HL-60 (cell line): Measurements from ENCODE around the gene SCD.

ENCODE experiments used
- DNase-seq, 2 experiments: peaks; one replicate each; pipeline ENCODE4 v3.0.0-alpha.2; 2010 to 2020; ENCODE audit warnings: low read depth in 1 of 2, low spot score in 1 of 2
- H3K27ac ChIP-seq: fragments of 250-450 bp; sonication (Bioruptor Pico); replicated peaks from 2 replicates; pipeline ENCODE4 v1.5.1; 2020; ENCODE audit warnings: mild to moderate bottlenecking, moderate library complexity
- H3K27me3 ChIP-seq: fragments of 250-450 bp; sonication (Bioruptor Pico); 2 replicates; pipeline ENCODE4 v1.5.1; 2021; ENCODE audit warnings: mild to moderate bottlenecking, moderate library complexity; ENCODE audit not compliant: insufficient read depth, poor library complexity, severe bottlenecking
- H3K4me3 ChIP-seq: replicated peaks from 2 replicates; pipeline ENCODE4 v1.5.1; 2011; ENCODE audit warnings: mild to moderate bottlenecking, control low read depth, low read length; ENCODE audit not compliant: insufficient read depth
- CTCF ChIP-seq: IDR thresholded peaks from one replicate; pipeline ENCODE4 v1.5.1; 2011; ENCODE audit warnings: low read length, control low read depth, inconsistent platforms; ENCODE audit not compliant: insufficient read depth
- GABPA ChIP-seq: IDR thresholded peaks from 2 replicates; pipeline ENCODE4 v1.6.1; 2012; ENCODE audit warnings: low read depth
- POLR2AphosphoS5 ChIP-seq: IDR thresholded peaks from 2 replicates; pipeline ENCODE4 v1.6.1; 2012; ENCODE audit warnings: low read depth
- REST ChIP-seq: IDR thresholded peaks from 2 replicates; pipeline ENCODE4 v1.6.1; 2012; ENCODE audit warnings: low read depth; ENCODE audit not compliant: insufficient replicate concordance
- SPI1 ChIP-seq: IDR thresholded peaks from 2 replicates; pipeline ENCODE4 v1.6.1; 2012; ENCODE audit warnings: low read depth, mild to moderate bottlenecking, borderline replicate concordance

Gene SCD

GRCh38 chr10:100342627-100342972 is 4.4 kb upstream of the SCD start:
- Histone ChIP-seq H3K27ac (no peak overlapping the region), H3K4me3 (no peak overlapping the region), H3K27me3 (no peaks in the 10 kb centered on the region)
- TF ChIP-seq CTCF (no peak), REST (no peak), SPI1 (no peak), POLR2AphosphoS5 (no peak), GABPA (no peak)
- no peak for DNase-seq

GRCh38 chr10:100344241-100344788 is 2.7 kb upstream of the SCD start:
- TF ChIP-seq REST (no peak), POLR2AphosphoS5 (no peak), CTCF (no peak), GABPA (no peak), SPI1 (no peak)
- no peak overlapping the region for H3K4me3 ChIP-seq
- DNase-seq = no peak
- no peaks in the 10 kb centered on the region for H3K27me3 ChIP-seq
- H3K27ac ChIP-seq = no peak overlapping the region

- H3K27ac ChIP-seq = no peak overlapping the region
- TF ChIP-seq SPI1 (no peak), REST (peak; percentile 73)
- no peak for DNase-seq
- peak overlapping the region; percentile 81 for H3K4me3 ChIP-seq
- no peaks in the 10 kb centered on the region for H3K27me3 ChIP-seq
Measured at GRCh38 chr10:100345570-100346330, 1.3 kb upstream of the SCD start.
